AG09319 (cell line): ENCODE results near the gene BMP2.

Experiments
- DNase-seq: peaks from one replicate; pipeline ENCODE4 v3.0.0-alpha.2; 2010; ENCODE audit warnings: low read depth; ENCODE audit errors: extremely low read depth
- TF ChIP-seq, protein P1 (sequence below): IDR thresholded peaks from 2 replicates; pipeline ENCODE4 v1.5.1; 2011; ENCODE audit warnings: low read depth, mild to moderate bottlenecking, inconsistent platforms, low read length, moderate library complexity

The BMP2 gene

DNA sequence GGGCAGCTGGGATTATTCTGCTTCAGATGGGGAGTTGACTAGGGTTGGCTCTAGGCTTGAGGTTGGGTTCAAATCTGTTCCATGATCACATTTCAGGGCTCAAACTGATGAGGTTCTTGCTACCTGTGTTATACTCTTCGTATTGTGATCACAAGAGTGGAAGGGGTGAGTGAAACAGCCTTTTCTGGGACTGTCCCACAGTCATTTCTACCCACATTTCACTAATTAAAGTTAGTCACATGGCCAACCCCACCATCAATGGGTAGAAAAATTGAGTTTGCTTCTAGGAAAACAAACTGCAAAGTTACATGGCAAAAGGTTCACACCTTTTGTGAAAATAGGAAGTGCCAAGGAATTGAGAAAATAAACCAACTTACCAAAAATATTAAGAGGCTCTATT lies 33.5 kb upstream of the BMP2 start:
- no peak for DNase-seq
- TF ChIP-seq, protein P1, sequence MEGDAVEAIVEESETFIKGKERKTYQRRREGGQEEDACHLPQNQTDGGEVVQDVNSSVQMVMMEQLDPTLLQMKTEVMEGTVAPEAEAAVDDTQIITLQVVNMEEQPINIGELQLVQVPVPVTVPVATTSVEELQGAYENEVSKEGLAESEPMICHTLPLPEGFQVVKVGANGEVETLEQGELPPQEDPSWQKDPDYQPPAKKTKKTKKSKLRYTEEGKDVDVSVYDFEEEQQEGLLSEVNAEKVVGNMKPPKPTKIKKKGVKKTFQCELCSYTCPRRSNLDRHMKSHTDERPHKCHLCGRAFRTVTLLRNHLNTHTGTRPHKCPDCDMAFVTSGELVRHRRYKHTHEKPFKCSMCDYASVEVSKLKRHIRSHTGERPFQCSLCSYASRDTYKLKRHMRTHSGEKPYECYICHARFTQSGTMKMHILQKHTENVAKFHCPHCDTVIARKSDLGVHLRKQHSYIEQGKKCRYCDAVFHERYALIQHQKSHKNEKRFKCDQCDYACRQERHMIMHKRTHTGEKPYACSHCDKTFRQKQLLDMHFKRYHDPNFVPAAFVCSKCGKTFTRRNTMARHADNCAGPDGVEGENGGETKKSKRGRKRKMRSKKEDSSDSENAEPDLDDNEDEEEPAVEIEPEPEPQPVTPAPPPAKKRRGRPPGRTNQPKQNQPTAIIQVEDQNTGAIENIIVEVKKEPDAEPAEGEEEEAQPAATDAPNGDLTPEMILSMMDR = no peak

DNA sequence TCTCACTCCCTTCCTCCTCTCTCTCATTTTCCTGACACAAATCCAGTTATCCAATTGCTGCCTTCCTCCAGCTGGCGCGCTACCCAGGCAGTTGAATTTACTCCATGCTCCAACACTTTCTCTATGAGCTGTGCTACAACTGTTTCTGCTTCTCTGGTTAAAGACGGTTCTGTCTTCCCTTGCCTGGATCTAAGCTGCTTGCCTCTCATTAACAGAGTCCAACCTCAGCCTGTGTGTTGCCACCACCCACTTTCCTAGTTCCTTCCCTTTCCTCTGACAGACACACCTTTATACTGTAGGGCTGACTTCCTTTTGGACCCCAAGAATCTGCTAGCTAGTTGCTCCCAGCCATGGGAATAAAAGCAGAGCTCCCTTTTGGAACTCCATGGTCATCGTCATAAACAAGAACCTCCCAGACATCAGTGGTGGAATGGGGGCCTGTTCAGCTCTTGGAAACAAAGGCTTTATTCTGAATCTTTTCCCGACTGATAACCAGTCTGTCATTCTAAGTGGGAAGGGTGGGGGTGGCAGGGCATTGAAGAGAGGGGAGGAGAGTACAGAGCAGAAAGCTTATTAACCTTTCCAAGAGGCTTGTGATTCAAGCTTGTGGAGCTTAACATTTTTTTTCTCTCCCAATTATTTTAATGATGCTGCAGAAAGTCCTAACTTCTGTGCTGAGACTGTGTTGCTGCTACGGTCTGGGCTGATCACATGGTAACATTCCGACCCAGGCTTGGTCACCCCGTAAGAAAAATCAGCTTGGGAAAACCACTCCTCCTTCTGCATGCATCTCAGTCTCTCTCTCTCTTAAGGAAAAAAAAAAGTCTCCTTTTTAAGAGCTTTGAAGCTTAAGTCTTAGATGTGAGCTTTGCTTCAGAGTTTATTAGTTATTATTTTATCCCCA lies 31.3 kb upstream of the BMP2 start:
- TF ChIP-seq, protein P1 = no peak
- DNase-seq = no peak

DNA sequence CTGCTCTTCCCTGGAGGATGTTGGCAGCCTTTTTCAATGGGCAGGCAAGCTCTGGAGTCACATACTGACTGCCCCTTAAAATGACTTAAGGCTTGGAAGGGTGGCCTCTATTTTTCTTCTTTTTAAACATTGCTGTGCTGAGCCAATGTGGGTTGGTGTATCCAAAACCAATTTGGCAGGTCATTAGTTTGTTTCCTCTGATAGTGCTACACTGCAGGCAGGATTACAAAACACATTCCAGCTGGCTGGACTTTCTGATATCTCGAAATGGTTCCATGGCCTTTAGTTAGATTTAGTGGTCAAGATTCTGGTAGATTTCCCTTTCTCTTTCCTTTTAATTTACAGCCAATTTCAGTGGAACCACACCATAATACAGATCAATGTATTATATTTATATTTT lies 28.1 kb upstream of the BMP2 start:
- TF ChIP-seq, protein P1 = no peak
- DNase-seq = no peak

DNA sequence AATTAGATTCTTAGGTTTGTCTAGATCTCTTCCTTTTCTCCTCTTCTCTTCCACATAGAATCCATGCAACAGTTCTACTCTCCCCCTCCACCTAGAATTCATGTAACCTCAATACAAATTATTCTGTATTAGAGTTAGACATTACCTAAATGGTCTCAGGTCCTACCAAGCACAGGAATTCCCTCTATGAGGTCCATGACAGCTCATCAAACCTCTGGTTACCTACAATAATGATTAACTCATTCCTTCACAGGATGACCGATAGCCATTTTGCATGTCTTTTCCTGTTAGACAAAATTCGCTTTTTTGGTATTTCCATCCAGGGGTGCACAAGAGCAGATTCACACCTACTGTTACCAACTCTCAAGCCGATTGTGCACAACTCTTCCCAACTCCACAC lies 27.4 kb upstream of the BMP2 start:
- DNase-seq = no peak
- TF ChIP-seq, protein P1 = no peak

DNA sequence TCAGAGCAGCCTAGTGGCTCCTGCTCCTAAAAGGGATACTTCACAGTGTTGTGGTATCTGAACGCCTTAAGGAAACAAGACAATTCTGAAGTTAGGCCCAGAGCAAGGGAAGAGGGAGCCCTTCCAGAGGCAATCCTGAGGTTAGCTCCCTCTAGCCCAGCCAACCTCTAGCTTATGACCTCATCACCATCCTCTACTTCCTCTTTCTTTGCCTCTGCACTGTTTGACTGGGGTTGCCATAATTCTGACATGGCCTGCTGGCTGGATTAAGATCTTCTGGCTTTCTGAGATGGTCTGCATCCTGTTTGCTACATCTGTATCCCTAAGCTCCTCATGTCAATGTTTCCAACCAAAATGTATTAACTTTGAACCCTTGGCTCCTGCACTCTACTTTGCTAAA lies 23.3 kb upstream of the BMP2 start:
- TF ChIP-seq, protein P1 = no peak
- no peak for DNase-seq

DNA sequence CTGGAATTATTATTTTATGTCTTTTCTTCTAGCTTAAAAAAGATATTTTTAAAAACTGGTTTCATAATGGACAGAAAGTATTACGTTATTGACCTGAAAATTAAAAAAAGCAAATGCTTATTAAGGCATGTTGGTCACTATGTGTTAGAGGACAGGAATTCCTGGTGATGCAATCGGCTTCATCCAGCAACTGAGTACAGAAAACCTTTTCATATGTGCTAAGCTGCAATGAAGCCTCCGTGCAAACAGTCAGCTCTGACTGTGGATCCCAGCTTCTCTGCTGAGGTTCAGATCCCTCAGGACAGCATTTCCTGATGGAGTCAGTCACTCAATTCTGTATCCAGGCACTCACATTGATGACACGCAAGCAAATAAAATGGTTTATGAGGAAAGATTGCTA lies 22.7 kb upstream of the BMP2 start:
- DNase-seq = no peak
- TF ChIP-seq, protein P1 = no peak

DNA sequence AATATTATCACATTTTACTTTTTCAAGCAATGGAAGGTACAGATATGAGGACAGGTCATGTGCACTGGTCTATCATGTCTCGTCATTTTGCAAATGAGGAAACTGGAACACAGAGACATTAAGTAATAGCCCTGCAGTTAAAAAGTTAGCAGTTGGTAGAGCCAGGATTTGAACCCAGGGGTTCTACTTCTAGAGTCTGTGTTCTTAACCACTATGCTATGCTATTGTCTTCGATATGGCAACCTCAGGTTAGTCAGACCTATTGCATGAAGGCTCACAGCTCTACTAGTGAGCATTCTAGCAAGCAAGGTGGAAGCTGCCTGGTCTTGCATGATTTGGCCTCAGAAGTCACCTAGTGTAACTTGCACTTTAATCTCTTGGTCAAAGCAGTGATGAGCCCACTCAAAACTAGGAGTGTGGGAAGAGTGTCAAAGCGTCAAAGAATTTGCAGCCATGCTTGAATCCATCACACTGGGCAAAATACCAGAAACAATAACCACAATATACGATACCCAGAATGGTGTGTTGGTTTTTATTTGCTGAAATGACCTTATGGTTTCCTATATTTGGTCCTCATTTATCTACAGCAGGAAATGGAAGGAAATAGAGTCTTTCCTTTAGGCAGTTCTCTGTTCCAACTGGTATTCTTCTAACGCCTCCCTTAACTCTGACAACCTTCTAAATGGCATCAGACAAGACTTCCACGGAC lies 20.4 kb upstream of the BMP2 start:
- TF ChIP-seq, protein P1 = no peak
- DNase-seq = no peak
